OCI-M2 (cell line): Measurements from ENCODE around the gene WFDC9.
"Not testable (repeated sequence)": the region's sequence is repeated elsewhere in the genome, so short reads cannot be mapped to it uniquely, and the experiment has no call there.

Experiments
- DNase-seq: peaks from one replicate; lab custom pipeline; 2025; ENCODE audit not compliant: unreplicated experiment; lab: John Stamatoyannopoulos, UW

The WFDC9 gene

DNA sequence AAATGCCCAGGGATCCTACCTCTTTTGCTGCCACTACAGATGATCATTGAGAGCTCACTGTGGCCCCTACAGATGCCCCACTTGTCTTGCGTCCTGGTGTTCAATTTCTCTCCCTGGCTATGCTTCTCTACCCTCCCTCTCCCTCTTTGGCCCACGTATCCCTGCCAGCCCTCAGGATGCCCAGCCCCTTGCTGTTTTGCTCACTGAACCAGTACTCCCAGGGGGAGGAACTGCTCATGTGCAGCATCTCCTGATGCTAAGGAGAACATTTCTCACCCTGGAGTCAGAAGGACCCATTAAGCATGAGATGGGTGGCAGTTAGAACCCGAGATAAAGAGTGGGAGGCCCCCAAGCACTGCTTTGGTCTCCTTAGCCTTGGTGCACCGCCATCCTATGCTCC lies at the start of gene WFDC9:
Gene WFDC9, minus strand, starts transcription at position 101 of the 400 bp plus-strand sequence. CDS start 21,103 bp downstream, outside the sequence.
- no peak for DNase-seq

DNA sequence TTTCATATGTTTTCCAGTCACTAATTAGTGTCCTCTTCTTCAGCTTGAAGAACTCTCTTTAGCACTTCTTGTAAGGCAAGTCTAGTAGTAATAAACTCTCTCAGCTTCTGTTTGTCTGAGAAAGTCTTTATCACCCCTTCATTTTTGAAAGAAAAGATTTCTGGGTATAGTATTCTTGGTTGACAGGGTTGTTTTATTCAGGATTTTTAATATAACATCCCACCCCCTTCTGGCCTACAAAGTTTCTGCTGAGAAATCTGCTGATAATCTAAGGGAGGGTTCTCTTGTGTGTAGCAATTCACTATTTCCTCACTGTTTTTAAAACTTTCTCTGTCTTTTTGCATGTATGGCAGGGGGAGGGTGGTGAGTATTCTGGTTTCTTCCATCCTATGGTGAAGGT lies 48.6 kb upstream of the WFDC9 start:
- DNase-seq, result no peak

DNA sequence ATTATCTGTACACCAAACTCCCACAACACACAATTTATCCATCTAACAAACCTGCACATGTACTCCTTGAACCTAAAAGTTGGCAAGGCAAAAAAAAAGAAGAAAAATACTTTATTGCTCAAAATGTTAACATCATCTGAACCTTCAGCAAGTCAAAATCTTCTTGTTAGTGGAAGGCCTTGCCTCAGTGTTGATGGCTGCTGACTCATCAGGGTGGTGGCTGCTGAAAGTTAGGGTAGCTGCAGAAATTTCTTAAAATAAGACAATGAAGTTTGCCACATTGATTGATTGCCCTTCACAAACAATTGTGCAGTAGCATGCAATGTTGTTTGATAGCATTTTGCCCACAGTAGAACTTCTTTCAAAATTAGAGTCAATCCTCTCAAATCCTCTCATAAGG lies 41.7 kb upstream of the WFDC9 start:
- DNase-seq, result no peak

GRCh38 chr20:45670139-45670538 lies 39.1 kb upstream of the WFDC9 start, which contains the start of gene WFDC11:
Gene WFDC11 (minus strand): TSS chr20:45670239. CDS start chr20:45650600, 19,639 bp downstream.
- DNase-seq, result no peak

- DNase-seq, result not testable (repeated sequence)
Measured at GRCh38 chr20:45657038-45657437, 26.0 kb upstream of the WFDC9 start.

DNA sequence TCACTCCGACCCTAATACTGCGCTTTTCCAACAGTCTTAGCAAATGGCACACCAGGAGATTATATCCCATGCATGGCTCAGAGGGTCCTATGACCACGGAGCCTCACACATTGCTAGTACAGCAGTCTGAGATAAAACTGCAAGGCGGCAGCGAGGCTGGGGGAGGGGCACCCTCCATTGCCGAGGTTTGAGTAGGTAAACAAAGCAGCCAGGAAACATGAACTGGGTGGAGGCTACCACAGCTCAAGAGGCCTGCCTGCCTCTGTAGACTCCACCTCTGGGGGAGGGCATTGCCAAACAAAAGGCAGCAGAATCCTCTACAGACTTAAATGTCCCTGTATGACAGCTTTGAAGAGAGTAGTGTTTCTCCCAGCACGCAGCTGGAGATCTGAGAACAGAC lies 20.6 kb upstream of the WFDC9 start:
- DNase-seq, result not testable (repeated sequence)

GRCh38 chr20:45649312-45649863 lies 18.3 kb upstream of the WFDC9 start:
- no peak for DNase-seq

DNA sequence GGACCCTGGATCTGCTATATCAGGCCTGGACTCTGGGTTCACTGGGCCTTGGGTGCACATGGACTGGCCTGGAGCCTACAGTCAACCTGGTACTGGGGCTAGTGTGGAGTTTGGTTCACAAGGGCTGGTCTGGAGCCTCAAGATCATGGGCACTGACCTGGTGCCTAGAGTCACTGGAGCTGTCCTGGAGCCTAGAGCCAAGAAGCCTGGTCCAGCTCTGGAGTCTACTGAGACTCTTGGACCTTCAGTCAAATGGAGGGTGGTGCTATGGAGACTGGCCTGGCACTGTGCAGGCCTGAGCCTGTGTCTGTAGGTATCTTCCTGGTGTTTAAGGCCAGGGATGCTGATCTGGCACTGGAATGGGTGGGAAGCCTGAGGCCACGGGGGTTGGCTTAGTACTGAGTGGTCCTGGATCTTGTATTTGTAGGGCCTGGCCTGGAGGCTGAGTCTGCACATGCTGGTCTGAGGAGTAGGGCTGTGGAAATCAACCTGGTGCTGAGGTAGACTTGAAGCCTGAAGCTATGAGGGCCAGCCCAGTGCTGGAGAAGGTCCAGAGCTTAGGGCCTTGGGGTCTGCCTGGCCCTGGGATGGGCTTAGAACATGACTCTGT lies 16.5 kb upstream of the WFDC9 start:
- no peak for DNase-seq

DNA sequence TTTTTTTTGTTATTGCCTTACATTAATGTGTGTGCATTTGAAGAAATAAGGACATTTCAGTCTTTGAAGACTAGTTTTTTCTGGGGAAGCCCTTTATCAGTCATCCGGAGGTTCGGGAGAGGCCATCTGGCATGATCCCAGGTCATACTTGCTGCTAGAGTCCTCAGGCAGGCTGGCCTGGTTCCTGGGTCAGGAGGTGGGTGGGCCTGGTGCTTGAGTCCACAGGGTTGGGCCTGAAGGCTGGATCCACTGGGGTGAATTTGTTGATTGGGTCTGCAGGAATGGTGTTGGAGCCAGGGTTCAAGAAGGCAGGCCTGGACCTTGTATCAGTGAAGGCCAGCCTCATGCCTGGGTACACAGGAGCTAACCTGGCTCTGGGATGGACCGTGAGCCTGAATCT lies 15.8 kb upstream of the WFDC9 start:
- DNase-seq, result no peak

- DNase-seq, result not testable (repeated sequence)
Measured at GRCh38 chr20:45645869-45646268, 14.8 kb upstream of the WFDC9 start.

DNA sequence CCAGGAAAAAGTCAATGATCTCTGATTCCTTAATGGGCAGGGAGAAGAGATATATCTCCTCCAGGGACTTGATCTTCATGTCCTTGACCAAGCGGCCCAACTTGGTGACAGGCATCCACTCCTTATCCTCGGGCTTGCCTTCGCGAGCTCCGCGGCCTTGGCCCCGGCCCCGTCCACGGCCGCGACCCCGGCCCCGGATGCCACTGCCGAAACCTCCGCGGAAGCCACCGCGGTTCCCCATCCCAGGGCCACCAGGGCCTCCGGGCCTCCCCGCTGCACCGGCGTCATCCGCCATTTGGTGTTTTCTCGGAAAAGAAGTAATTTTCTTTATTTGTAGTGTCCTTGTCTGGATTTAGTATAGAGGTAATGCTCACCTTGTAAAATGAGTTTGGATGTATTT lies 10.0 kb upstream of the WFDC9 start:
- not testable (repeated sequence) for DNase-seq

GRCh38 chr20:45639687-45640086 lies 8.6 kb upstream of the WFDC9 start:
- no peak for DNase-seq

DNA sequence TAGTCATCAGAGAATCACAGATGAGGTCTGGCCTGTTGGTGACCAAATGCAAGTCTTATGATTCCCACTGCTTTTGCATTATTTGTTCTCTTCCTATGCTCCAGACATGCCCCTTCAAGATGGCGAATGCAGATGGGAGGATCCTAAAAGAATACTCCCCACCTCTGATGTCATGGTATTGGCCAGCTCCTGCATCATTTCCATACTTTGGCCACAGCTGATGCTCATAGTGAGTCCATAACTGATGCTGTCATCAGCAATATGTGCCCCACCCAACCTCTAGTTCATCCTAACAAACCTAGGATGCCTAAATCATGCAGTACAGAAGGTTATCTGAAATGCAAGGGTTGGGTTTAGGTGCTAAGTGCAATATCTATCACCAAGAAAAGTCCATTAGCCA lies 5.4 kb upstream of the WFDC9 start:
- DNase-seq, result no peak

DNA sequence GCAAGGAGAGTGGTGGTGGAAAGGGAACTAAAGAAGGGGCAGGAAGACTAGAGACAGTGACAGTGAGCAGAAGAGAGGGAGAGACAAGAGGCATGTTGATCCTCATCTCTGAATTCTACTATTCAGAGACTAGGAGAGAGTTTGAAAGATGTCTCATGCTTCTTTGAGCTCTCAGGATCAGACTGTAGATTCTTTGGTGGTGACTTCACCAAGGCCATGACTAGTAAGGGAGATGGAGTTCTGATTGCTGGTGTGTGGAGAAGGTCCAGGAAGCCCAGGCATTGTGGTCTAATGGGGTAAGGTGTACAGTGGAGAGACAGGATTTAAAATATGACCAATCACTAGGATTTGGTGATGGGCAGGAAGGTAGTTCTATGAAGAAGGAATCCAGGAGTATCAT lies 713 bp downstream of the WFDC9 start:
- no peak for DNase-seq

- peak; percentile 40 for DNase-seq
Measured at GRCh38 chr20:45629496-45630100, 1.5 kb downstream of the WFDC9 start, which contains the start of gene WFDC10A. Gene WFDC10A (plus strand): TSS chr20:45629739. CDS start chr20:45629814, 75 bp downstream.

DNA sequence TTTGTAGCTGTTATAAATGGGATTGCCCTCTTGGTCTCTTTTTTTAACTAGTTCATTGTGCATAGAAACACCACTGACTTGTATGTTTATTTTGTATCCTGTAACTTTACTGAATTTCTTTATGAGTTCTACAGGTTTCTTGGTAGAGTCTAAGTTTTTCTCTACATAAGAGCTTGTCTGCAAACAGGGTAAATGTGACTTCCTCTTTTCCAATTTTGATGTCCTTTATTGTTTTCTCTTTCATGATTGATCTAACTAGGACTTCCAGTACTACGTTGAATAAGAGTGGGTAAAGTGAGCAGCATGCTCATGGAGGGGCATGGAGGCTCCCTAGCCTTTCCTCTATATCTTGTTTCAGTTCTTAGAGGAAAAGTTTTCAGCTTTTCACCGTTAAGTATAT lies 4.5 kb downstream of the WFDC9 start:
- no peak for DNase-seq

DNA sequence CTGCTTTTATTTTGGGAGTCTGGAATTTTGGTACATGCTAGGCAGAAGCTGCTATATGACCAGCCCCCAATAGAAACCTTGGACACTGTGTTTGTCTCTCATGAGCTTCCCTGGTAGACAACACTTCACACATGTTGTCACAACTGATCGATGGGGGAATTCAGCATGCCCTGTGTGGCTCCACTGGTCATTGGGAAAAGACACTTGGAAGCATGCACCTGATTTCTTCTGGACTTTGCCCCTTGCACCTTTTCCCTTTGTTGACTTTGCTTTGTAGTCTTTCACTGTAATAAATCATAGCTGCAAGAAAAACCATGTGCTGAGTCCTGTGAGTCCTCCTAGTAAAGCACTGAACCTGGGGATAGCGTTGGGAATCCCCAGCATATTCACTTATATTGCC lies 9.5 kb downstream of the WFDC9 start:
- no peak for DNase-seq

DNA sequence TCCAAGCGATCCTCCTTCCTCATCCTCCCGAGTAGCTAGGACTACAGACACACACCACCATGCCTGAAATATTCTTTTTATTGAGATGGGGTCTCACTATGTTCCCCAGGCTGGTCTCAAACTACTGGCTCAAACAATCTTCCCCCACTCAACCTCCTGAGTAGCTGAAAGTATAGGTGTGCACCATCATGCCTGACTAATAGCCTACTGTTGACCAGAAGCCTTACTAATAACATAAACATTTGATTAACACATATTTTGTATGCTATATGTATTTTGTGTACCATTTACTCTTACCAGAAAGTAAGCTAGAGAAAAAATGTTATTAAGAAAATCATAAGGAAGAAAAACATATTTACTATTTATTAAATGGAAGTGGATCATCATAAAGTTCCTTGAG lies 13.5 kb downstream of the WFDC9 start:
- DNase-seq, result no peak

DNA sequence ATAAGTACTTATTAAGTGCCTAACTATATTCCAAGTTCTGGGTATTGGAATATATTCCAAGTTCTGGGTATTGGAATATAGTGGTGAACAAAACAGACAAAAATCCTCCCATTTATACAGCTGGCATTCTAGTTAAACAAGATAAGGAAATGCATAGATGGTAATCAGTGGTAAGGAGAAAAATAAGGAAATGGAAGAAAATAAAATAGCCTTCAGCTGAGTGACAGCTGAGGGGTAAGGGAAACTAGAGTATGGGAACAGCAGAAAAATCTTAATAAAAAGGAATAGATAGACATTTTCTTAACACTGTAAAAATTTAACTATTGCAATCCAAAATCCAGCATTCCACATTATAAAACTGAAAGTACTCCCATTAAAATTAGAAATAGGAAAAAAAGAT lies 18.8 kb downstream of the WFDC9 start:
- no peak for DNase-seq

DNA sequence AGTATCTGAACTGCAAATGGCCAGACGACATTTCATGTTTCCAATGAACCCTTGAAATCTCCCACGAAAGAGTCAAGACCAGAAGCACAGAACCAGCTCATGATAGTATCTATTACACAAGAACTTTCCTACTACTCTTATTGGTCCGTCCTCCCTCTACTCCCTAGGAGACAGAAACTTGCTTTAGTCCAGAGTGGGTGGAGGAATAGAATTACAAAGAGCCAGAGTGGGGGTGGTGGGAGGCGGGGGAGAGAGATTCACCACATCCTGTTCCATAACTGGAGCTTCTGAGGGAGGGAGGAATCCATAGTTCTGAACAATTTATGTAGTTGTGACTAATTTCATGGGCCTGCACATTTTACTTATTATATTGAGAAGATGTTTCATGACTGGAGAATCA lies 20.0 kb downstream of the WFDC9 start:
- no peak for DNase-seq

DNA sequence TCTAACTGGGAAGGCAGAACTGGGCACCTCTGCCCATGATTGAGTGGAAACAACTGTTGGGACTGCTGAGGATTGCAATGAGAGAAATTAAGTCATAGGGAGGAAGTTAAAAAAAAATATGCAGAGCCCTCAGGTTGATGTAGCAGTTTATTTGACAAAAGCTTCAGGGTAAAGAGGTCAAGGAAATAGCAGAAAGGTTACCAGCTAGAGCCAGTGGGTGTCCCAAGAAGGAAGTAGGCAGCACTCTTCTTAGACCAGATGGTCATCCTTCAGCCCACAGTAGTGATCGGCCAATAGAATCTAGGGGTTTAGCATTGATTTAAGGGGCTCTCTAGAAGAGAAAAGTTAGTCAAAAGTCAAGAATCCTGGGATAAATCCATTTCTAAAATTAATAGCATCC lies 23.3 kb downstream of the WFDC9 start:
- no peak for DNase-seq

- DNase-seq, result no peak
Measured at GRCh38 chr20:45595235-45595634, 35.8 kb downstream of the WFDC9 start.

GRCh38 chr20:45593498-45593897 lies 37.6 kb downstream of the WFDC9 start:
- no peak for DNase-seq
